ENCODE data around the gene MOV10.

The MOV10 gene

GRCh38 chr1:112646225-112646624 is 28.2 kb upstream of the MOV10 start:
- TF ChIP-seq ZNF23 (tag by site-specific recombination; IDR thresholded peaks at IDR 0.05; ENCODE audit: borderline replicate concordance) = no peak
- TF ChIP-seq ZNF558 (tag by site-specific recombination; IDR thresholded peaks at IDR 0.05) = no peak
- TF ChIP-seq ZNF561 (tag by site-specific recombination; IDR thresholded peaks at IDR 0.05; ENCODE audit: borderline replicate concordance) = no peak
- TF ChIP-seq ZSCAN5A (tag by site-specific recombination; IDR thresholded peaks at IDR 0.05) = no peak
- no peak for TF ChIP-seq ATF2 (tag by site-specific recombination; IDR thresholded peaks at IDR 0.05; ENCODE audit: low read depth)
- TF ChIP-seq SALL2 (tag by site-specific recombination; IDR thresholded peaks at IDR 0.05; ENCODE audit: borderline replicate concordance) = no peak
- TF ChIP-seq HIC1 (tag by site-specific recombination; IDR thresholded peaks at IDR 0.05) = no peak
- no peak for TF ChIP-seq ZNF830 (tag by site-specific recombination; IDR thresholded peaks at IDR 0.05; ENCODE audit: low read depth)
- no peak for TF ChIP-seq ZNF776 (tag by site-specific recombination; IDR thresholded peaks at IDR 0.05; ENCODE audit: borderline replicate concordance)
- TF ChIP-seq ZXDB (tag by site-specific recombination; IDR thresholded peaks at IDR 0.05) = no peak
- no peak for TF ChIP-seq ZBTB11 (tag by site-specific recombination; conservative IDR thresholded peaks at IDR 0.05; ENCODE audit: low read depth)
- no peak for TF ChIP-seq ZNF274 (IDR thresholded peaks at IDR 0.05; ENCODE audit: low read length)
- no peak for TF ChIP-seq ZNF274 (tag by site-specific recombination; IDR thresholded peaks at IDR 0.05; ENCODE audit: borderline replicate concordance)
- TF ChIP-seq ZNF747 (tag by site-specific recombination; IDR thresholded peaks at IDR 0.05) = no peak
- TF ChIP-seq ZNF658 (tag by site-specific recombination; IDR thresholded peaks at IDR 0.05) = no peak
- TF ChIP-seq REPIN1 (tag by site-specific recombination; IDR thresholded peaks at IDR 0.05; ENCODE audit: low read depth) = no peak
- TF ChIP-seq ZNF660 (tag by site-specific recombination; IDR thresholded peaks at IDR 0.05) = no peak
- no peak for TF ChIP-seq ZNF335 (tag by site-specific recombination; conservative IDR thresholded peaks at IDR 0.05)
- no peak for TF ChIP-seq ZBTB10 (tag by site-specific recombination; IDR thresholded peaks at IDR 0.05)
- no peak for TF ChIP-seq GLIS2 (tag by site-specific recombination; IDR thresholded peaks at IDR 0.05)
- CTCF ChIA-PET = interaction anchor here (1.0 to 1.5 kb wide), 3 partner anchors 9 to 70 kb away, joined by 3 to 7 read pairs (median 4); no protein-coding TSS in a partner anchor
- Histone ChIP-seq H3K9me3 (ENCODE audit: control insufficient read depth, insufficient read depth, low read depth, low read length) (no peaks in the 10 kb centered on the region), H3K36me3 (ENCODE audit: control insufficient read depth in 2 of 2, insufficient read depth in 1 of 2, low read length in 2 of 2) (peaks cover 29 to 50% of the 10 kb centered on the region in 2 experiments), H3K27ac (ENCODE audit: extremely low read depth, low read depth, low read length) (no peak overlapping the region), H3K4me3 (ENCODE audit: low read depth, low read length) (no peak overlapping the region), H3K4me1 (ENCODE audit: control insufficient read depth, insufficient read depth, low read length) (peaks cover 3% of the 10 kb centered on the region; the same call in 1 of the 2 replicates)
- POLR2A ChIA-PET = interaction anchor here (0.7 kb wide), 1 partner anchor 8 kb away, joined by 6 read pairs; no protein-coding TSS in a partner anchor
